ENCODE results near the gene CELF3.

GRCh38 chr1:151721788-151722510, 5.3 kb upstream of the CELF3 start:
- TF ChIP-seq SREBF2 (CRISPR knock-in tag; IDR thresholded peaks at IDR 0.05) (no peak), ZKSCAN3 (CRISPR knock-in tag; IDR thresholded peaks at IDR 0.05) (no peak), HOXB6 (CRISPR knock-in tag; IDR thresholded peaks at IDR 0.05; ENCODE audit: borderline replicate concordance) (no peak), TARDBP (IDR thresholded peaks at IDR 0.05) (no peak), ZHX1 (conservative IDR thresholded peaks at IDR 0.05; ENCODE audit: low read length) (no peak)
